Cardiac septum (tissue), 1 donor: ENCODE measurements around the gene C1orf50. TPM values are rescaled to one million over a fixed set of nuclear protein-coding genes. Genes with fewer than 3 reads are reported as not detected.
A peak's percentile ranks its signal among the peaks of the same experiment; 100 is the strongest.
"Not testable (repeated sequence)": the region's sequence is repeated elsewhere in the genome, so short reads cannot be mapped to it uniquely, and the experiment has no call there.

Source experiments
- DNase-seq: peaks from one replicate; pipeline ENCODE4 v3.0.0-alpha.2; 2020; ENCODE audit warnings: low spot score
- intact Hi-C: fragments of 100-400 bp; cut with DNase I; formaldehyde crosslinking; loops from one replicate; pipeline ENCODE4 v1.14.0; 2022
- long read RNA-seq: library from polyadenylated mRNA; unstranded; transcript quantifications from one replicate; pipeline ENCODE4 v2.0.0, GENCODE V29; 2021
- total RNA-seq: library from RNA; stranded (reverse); fragmentation: NEBNext Ultra II Directional; extraction: Animal tissue kit (Norgen Biotek cat#: 25700); gene quantifications from one replicate; pipeline ENCODE4 v1.2.1, GENCODE V29; 2021
- donor health status: DM: no; HTN: no; CAD: no.

C1orf50 gene
- 11.0 TPM for total RNA-seq
- long read RNA-seq, full-length matches to known transcripts, result 10 of 17 reads
- long read RNA-seq, partial matches to known transcripts, result 3 of 17 reads
- long read RNA-seq, other reads (novel, unspliced or antisense), result 4 of 17 reads

GRCh38 chr1:42766741-42767509, at the start of gene C1orf50, which contains the start of gene P3H1:
C1orf50 (plus strand) TSS chr1:42767249; CDS start chr1:42767312, 63 bp downstream.
P3H1 (minus strand) TSS chr1:42767028; CDS start chr1:42766971, 57 bp downstream.
- intact Hi-C loops, result loop anchor here (2.0 to 5.0 kb wide), 3 partner anchors 50 to 85 kb away; partner anchors contain the start of genes ERMAP, SVBP, YBX1 and ZNF691
- DNase-seq, result peak; percentile 100

GRCh38 chr1:42720868-42721267, 46.2 kb upstream of the C1orf50 start:
- DNase-seq, result no peak
- intact Hi-C loops, result no loop called here

- intact Hi-C loops, result no loop called here
- DNase-seq, result no peak
Observed at GRCh38 chr1:42721926-42722325, 45.1 kb upstream of the C1orf50 start.

- intact Hi-C loops, result not testable (repeated sequence)
- DNase-seq, result peak; percentile 44
Observed at GRCh38 chr1:42722403-42722802, 44.6 kb upstream of the C1orf50 start.

- DNase-seq, result no peak
- intact Hi-C loops, result no loop called here
Observed at GRCh38 chr1:42723511-42723910, 43.5 kb upstream of the C1orf50 start.

GRCh38 chr1:42725820-42726219, 41.2 kb upstream of the C1orf50 start:
- intact Hi-C loops, result not testable (repeated sequence)

GRCh38 chr1:42730002-42730401, 37.0 kb upstream of the C1orf50 start:
- intact Hi-C loops, result no loop called here
- DNase-seq, result no peak

More at GRCh38 chr1:42725820-42726219, 41.2 kb upstream of the C1orf50 start:
- peak; percentile 70 for DNase-seq

GRCh38 chr1:42730988-42731387, 36.1 kb upstream of the C1orf50 start:
- DNase-seq, result peak; percentile 10
- intact Hi-C loops, result no loop called here

- peak; percentile 9 for DNase-seq
- intact Hi-C loops, result no loop called here
Observed at GRCh38 chr1:42731585-42731984, 35.5 kb upstream of the C1orf50 start.

- intact Hi-C loops, result no loop called here
Observed at GRCh38 chr1:42732126-42732680, 34.8 kb upstream of the C1orf50 start.

GRCh38 chr1:42733415-42734200, 33.4 kb upstream of the C1orf50 start:
- intact Hi-C loops, result no loop called here
- peak; percentile 38 for DNase-seq

More at GRCh38 chr1:42732126-42732680, 34.8 kb upstream of the C1orf50 start:
- peak; percentile 27 for DNase-seq

- peak; percentile 47 for DNase-seq
- intact Hi-C loops, result no loop called here
Observed at GRCh38 chr1:42734201-42735035, 32.6 kb upstream of the C1orf50 start.

GRCh38 chr1:42735056-42735455, 32.0 kb upstream of the C1orf50 start:
- peak; percentile 67 for DNase-seq
- intact Hi-C loops, result no loop called here

- intact Hi-C loops, result no loop called here
- peak; percentile 46 for DNase-seq
Observed at GRCh38 chr1:42735477-42736105, 31.5 kb upstream of the C1orf50 start.

GRCh38 chr1:42736152-42736551, 30.9 kb upstream of the C1orf50 start:
- intact Hi-C loops, result no loop called here
- peak; percentile 74 for DNase-seq

- peak; percentile 75 for DNase-seq
- intact Hi-C loops, result no loop called here
Observed at GRCh38 chr1:42736571-42737200, 30.4 kb upstream of the C1orf50 start.

- peak; percentile 64 for DNase-seq
- intact Hi-C loops, result no loop called here
Observed at GRCh38 chr1:42737257-42737656, 29.8 kb upstream of the C1orf50 start.
